ENCODE measurements around the gene NARS2. TPM values are rescaled to one million over a fixed set of nuclear protein-coding genes. Genes with fewer than 3 reads are reported as not detected.

NARS2 gene
- total RNA-seq, 4 donors from 2014 or later, result 9.0 to 22.1 (median 9.2) TPM

DNA sequence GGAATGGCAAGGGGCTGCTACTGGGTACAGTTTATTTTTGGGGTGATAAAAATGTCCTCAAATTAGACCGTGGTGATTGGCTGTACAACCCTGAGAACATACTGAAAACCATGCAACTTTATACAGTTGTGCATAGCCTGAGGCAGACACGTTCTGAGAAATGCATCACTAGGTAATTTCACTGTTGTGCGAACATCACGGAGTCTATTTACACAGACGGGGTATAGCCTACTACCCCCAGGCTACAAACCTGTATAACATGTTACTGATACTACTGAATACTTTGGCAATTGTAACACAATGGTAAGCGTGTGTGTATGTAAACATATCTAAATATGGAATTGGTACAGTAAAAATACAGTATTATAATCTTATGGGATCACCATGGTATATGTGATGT, 23.6 kb downstream of the NARS2 start:
- WGBS, 2 donors (ENCODE audit: low coverage in 1 of 2), result 70 to 88% methylated on average over 5 to 6 of the region's 6 CpGs
- no peak for ATAC-seq
- TF ChIP-seq POLR2A (IDR thresholded peaks at IDR 0.05), result no peak

DNA sequence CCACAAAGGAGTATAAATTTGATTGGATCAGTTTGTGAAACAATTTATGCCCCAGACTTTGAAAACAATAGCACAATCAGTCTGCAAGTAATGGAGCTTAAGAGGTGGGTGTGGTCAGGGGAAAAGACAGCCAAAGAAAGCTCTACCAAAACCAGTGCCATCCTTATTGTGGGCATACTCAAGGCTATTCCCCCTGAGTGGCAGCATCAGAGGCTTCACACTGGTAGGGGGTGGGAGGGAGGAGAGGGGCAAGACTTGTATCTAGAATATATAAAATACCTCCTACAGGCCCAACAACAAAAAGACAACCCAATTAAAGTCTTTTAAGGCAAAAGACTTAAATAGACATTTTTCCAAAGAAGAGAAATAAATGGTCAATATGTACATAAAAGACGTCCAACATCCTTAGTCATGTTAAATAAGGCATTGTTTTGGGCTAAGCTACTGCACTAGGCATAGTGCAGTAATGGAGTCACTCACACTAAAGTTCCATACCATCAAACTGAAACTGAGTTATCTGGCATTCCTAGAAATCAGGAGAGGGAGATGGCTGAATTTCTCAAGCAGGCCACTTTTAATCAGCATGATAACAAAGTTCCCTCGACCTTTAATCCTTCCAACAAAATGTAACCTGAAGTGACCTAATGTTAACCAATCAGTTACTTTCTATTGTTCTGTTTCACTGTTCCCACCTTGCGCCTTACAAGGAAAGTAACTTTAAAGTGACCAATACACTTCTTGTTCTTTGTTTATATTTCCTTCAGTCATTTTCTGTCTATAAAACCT, 24.8 kb downstream of the NARS2 start:
- Histone ChIP-seq H3K27ac (no peak overlapping the region), H3K4me3 (no peak overlapping the region), H3K36me3 (no peaks in the 10 kb centered on the region), H3K27me3 (no peaks in the 10 kb centered on the region), H3K9me3 (no peaks in the 10 kb centered on the region), H3K4me1 (peaks cover 0 to 7% (median 0%) of the 10 kb centered on the region in 3 donors)
- no peak for ATAC-seq
- TF ChIP-seq EP300 (IDR thresholded peaks at IDR 0.05) (no peak), POLR2A (IDR thresholded peaks at IDR 0.05) (no peak)
- WGBS, 2 donors (ENCODE audit: low coverage in 1 of 2), result 75 to 77% methylated on average over 3 of the region's 3 CpGs

More for the DNA sequence above, 23.6 kb downstream of the NARS2 start:
- no peaks in the 10 kb centered on the region for H3K9me3 ChIP-seq
- peaks cover 0 to 7% (median 0%) of the 10 kb centered on the region in 3 donors for H3K4me1 ChIP-seq
- H3K4me3 ChIP-seq, result no peak overlapping the region
- no peaks in the 10 kb centered on the region for H3K27me3 ChIP-seq
- no peak overlapping the region for H3K27ac ChIP-seq
- H3K36me3 ChIP-seq, result peaks cover 0 to 10% of the 10 kb centered on the region in 2 donors

DNA sequence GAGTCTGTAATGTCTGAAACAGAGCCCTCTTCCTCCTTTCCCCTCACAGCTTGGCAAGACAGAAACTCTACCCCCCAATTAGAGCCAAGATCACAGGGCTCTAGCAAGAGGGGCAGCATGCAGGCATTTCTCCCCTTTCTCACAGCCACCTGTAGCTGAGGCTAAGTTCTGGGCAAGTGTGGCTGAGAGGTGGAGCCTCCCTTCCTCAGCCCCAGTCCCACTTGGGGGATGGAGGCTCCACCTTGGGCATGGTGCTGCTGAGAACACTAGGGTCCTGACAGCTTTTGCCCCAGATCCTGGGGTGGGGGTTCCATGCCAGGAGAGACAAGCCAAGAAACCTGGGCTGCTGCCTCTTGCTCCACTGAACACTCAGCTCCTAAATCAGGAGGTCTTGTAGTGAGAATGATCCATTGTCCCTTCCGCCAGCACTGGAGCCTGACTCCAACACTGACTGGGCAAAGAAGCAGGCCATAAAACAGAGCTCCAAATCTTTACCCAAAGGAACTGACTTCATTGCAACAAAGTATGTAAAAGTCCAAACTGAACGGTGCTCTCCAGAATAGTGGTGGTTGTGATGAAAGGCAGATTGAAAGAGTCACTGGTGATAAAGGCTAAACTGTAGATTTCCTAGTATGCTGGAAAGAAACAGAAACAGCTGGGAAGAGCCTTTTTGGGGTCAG, 25.6 kb downstream of the NARS2 start:
- Histone ChIP-seq H3K36me3 (no peaks in the 10 kb centered on the region), H3K9me3 (no peaks in the 10 kb centered on the region), H3K4me3 (no peak overlapping the region), H3K4me1 (peaks cover 0 to 7% (median 0%) of the 10 kb centered on the region in 3 donors), H3K27ac (no peak overlapping the region), H3K27me3 (no peaks in the 10 kb centered on the region)
- ATAC-seq, result no peak
- WGBS, 2 donors (ENCODE audit: low coverage in 1 of 2), result 50% methylated on average over 1 of the region's 2 CpGs; no CpG with 5 or more reads in 1 of the 2 donors
- no peak for TF ChIP-seq POLR2AphosphoS5 (IDR thresholded peaks at IDR 0.05)
- no peak for TF ChIP-seq EP300 (IDR thresholded peaks at IDR 0.05)
- no peak for TF ChIP-seq CTCF (IDR thresholded peaks at IDR 0.05)
- TF ChIP-seq POLR2A (IDR thresholded peaks at IDR 0.05), result no peak

DNA sequence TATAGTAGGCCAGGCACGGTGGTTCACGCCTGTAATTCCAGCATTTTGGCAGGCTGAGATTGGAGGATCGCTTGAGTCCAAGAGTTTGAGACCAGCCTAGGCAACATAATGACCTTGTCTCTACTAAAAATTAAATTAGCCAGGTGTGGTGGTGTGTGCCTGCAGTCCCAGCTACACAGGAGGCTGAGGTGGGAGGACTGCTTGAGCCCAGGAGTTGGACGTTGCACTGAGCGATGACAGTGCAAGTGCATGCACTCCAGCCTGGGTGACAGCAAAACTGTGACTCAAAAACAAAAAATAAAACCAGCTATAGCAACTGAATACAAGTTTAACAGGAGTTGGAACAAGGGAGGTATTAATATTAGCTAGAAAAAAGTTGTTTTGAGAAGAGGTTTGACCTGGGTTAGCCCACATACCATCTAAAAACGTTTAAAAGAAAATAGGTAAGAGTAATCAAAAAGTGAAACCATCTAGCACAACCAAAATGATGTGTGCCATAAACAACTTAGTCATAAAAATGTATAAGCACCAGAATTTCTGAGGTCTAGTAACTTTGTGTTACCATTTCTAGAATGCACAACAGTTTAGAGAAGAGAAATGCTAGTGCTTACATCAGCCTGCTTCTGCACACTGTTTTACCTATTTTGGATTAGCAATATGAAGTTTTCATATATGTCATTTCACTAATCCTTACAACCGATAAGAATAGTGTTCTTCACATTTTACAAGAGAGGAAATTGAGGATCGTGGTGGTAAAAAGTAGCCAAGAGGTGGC, 26.5 kb downstream of the NARS2 start:
- Histone ChIP-seq H3K4me1 (peaks cover 0 to 7% (median 0%) of the 10 kb centered on the region in 3 donors), H3K36me3 (no peaks in the 10 kb centered on the region), H3K9me3 (no peaks in the 10 kb centered on the region), H3K27ac (no peak overlapping the region), H3K4me3 (no peak overlapping the region), H3K27me3 (no peaks in the 10 kb centered on the region)
- no peak for ATAC-seq
- TF ChIP-seq POLR2A (IDR thresholded peaks at IDR 0.05) (no peak), POLR2AphosphoS5 (IDR thresholded peaks at IDR 0.05) (no peak), EP300 (IDR thresholded peaks at IDR 0.05) (no peak), CTCF (IDR thresholded peaks at IDR 0.05) (no peak)
- WGBS, 2 donors (ENCODE audit: low coverage in 1 of 2), result 73 to 90% methylated on average over 8 of the region's 8 CpGs

DNA sequence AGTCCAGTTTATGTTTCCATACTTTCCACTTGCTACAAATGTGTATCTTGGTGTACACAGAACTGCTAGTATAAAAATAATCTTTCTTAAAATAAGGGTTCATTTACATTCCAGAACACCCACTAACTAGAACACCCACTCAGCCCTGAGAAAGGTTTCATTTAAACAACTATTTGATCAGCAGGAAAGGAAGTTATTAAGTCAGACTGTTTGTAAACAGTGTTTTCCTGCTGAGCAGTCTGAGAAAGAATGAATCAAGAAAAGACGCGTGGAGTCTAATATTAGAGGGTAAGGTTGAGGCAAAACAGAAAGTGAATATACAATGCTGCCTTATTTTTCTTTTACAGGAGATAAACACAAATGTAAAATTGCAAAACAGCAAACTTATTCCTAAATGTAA, 32.7 kb downstream of the NARS2 start:
- TF ChIP-seq CTCF (IDR thresholded peaks at IDR 0.05), result no peak
- TF ChIP-seq POLR2AphosphoS5 (IDR thresholded peaks at IDR 0.05), result no peak
- no peaks in the 10 kb centered on the region for H3K27me3 ChIP-seq
- H3K36me3 ChIP-seq, result no peaks in the 10 kb centered on the region
- no peak overlapping the region for H3K27ac ChIP-seq
- no peak overlapping the region for H3K4me3 ChIP-seq
- WGBS, 2 donors (ENCODE audit: low coverage in 1 of 2), result 26 to 35% methylated on average over 2 of the region's 2 CpGs
- no peak for ATAC-seq
- H3K4me1 ChIP-seq, result peaks cover 0 to 26% (median 2%) of the 10 kb centered on the region in 3 donors
- no peaks in the 10 kb centered on the region for H3K9me3 ChIP-seq

Measured in gastroesophageal sphincter (tissue), 4 donors.